ENCODE data around the gene SP6.

DNA sequence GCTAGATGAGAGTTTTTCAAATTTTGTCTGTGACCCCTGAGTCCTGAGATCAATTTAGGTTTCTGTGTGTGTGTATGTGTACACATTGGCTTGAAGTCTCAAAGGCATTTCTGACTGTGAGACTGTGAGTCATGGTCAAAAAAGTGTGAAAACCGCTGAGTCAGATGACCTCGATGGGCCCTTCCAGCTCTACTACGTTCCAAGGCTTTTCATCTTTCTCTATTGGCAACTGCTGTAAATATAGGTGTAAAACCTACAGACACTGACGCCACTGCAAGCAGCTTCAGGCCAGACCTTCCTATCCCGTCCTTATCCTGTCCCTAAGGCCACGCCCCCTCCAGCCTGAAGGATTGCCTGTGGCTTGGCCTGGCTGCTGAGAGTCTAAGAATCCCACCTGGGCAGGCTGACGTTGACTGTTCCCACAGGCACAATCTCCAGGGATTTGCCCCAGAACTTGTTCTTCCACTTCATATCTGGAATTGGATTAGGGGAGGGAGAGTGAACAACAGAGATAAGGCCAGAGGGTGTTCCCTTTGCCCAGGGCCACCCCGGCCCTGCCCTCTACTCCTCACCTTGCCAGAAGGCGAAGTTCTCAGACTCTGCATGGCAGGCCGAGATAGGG, 40.7 kb downstream of the SP6 start:
- TF ChIP-seq CTCF (IDR thresholded peaks at IDR 0.05; ENCODE audit: poor library complexity), result no peak
- TF ChIP-seq EZH2 (IDR thresholded peaks at IDR 0.05; ENCODE audit: borderline replicate concordance), result no peak

All from hepatocyte (in vitro differentiated cells).